Erythroblast (primary cell): Measurements from ENCODE around the gene CMSS1.

Experiments used
- DNase-seq, 2 experiments: peaks; one replicate each; lab custom pipeline; 2025; lab: John Stamatoyannopoulos, UW
- GATA1 ChIP-seq: IDR thresholded peaks from 2 replicates; pipeline ENCODE4 v1.6.1; 2011; ENCODE audit warnings: low read depth, mild to moderate bottlenecking, control low read depth, low read length, moderate library complexity
- POLR2A ChIP-seq: IDR thresholded peaks from 2 replicates; pipeline ENCODE4 v1.6.1; 2011; ENCODE audit warnings: mild to moderate bottlenecking, low read length

CMSS1 gene

DNA sequence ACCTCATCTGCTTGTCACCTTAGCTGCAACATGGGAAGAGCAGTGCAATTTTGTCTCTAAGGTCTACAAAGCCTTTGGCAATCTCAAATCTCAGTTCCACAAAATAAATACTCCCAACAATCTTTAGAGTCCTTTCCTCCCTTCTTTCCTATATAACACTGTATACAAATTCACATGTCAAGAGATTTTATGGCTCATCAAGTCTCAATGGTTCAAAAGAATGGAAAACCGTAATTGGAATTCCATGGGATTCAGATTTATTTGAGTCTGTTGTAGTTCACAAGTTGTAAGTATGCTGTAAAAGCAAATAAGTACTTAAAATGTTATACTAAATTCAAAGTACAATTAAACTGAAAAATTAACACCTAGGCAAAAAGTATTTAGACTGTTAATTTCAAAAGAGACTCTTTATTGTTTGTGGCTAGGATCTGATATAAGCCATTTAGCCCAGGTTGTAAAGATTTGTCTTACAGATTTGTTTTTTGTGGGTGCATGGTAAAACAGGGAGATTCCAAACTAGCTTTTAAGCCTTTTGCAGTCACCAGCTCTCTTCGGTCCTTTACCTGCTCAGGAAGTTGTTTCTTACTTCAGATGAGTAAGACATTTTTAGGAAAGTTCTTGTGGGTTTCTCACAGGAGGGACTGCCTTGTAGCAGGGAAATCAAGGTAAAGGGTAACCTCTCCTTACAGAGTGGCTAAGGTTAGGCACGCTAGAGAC is 50.1 kb downstream of the CMSS1 start:
- TF ChIP-seq POLR2A (no peak), GATA1 (no peak)
- no peak for DNase-seq

DNA sequence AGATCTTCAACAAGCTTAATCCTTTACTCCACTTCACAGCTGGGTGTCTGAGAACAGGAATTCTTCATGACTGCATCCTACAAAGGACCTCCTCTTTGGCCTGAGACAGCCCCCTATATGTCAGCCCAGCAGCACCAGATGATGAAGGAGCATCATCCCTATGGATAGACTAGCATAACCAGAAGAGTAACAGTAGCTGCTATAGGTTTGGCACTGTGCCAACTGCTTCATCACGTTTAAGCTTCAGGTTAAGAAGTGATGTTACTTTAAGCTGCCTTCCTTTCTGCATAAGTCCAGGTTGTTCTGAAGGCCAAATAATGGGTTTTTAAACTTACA is 50.6 kb downstream of the CMSS1 start:
- peak; percentile 40 to 70 for DNase-seq

DNA sequence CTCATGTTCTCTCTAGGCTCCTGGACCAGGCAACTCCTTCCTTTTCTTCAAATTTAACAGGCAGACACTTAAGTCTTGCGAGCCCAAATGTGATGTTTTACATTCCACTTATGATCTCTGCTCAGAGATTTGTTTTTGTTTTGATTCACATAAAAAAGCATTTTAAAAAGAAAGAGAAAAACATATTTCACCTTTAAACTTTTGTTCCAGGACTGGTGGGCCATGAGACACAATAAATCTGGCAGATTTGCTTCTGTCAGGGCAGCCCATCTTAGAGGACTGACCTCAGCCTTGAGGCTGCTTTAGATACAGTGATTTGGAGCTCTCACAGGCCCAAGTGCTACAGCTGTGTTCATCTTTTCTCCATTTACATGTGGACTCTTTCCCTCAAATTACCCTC is 52.0 kb downstream of the CMSS1 start:
- TF ChIP-seq GATA1 (no peak), POLR2A (no peak)

More for the DNA sequence above, 50.6 kb downstream of the CMSS1 start:
- TF ChIP-seq POLR2A: no peak
- no peak for TF ChIP-seq GATA1

DNA sequence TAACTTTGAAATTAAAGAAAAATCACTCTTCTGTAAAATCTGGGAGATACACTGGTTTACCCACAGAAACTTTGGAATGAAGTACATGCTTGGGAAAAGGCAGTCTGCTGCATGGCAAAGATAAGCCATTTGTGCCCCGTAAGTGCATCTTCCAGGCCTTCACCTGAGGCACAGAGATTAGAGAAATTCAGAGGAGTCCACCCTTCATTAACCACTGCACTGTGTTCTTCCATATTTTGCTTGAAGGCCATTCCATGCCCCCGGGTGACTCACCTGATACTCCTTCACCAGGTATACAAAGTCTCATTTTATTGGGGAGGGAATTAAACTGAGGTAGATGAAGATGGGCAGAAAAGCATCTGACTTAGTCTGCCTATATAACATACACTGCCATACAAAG is 53.0 kb downstream of the CMSS1 start:
- TF ChIP-seq POLR2A (no peak), GATA1 (no peak)
- no peak for DNase-seq

More for the DNA sequence above, 52.0 kb downstream of the CMSS1 start:
- no peak for DNase-seq

DNA sequence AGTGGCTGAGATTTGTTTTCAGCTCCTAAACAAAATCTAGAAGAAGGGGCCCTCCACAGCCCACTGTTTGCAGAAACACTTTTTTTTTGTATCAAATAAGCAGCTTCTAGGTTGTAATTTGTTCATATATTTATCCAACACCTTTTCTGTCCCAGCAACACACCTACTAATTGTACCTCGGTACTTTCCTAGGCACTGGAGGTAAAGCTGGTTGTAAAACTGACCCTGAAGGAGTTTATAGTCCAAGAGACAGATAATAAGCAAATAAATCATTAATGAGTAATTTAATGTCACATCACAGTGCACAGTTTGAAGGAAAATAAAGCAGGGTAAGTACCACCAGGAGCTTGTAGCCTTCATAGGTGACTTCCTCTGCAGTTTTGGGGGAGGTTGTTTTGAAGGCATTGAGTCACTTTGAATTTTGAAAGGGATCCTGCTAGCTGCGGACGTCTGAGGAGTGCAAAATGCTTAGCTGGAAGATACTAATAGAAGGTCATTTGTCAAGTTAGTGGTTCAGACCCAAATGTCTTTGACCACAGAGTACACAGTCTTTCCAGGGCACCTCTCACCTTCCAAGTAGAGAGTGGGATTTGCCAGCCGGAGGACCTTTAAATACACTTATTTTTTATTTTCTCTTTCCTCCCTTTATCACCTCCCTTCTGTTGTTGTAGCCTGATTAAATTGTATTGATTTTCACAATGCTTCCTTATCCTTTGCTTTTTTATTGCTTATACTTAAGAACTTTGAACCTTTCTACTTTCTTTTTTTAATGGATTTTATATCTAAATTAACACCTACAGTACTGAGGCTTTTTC is 53.8 kb downstream of the CMSS1 start:
- no peak for TF ChIP-seq GATA1
- TF ChIP-seq POLR2A: no peak
- DNase-seq: no peak

DNA sequence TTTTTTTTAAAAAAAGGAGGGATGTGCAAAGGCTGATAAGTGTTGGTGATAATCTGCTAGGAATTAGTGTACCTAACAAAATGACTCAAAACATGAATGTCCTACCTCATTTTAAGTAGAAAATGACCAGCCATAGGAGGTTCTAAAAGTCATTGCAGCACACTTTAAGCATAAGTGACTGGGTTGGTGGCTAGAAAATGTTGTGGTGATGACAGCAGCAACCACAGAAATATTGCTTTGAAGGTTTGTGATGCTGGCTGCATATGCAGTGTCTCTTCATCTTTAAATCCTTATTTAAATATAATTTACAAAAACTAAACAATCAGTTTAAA is 55.2 kb downstream of the CMSS1 start:
- TF ChIP-seq POLR2A (no peak), GATA1 (no peak)
- no peak for DNase-seq

DNA sequence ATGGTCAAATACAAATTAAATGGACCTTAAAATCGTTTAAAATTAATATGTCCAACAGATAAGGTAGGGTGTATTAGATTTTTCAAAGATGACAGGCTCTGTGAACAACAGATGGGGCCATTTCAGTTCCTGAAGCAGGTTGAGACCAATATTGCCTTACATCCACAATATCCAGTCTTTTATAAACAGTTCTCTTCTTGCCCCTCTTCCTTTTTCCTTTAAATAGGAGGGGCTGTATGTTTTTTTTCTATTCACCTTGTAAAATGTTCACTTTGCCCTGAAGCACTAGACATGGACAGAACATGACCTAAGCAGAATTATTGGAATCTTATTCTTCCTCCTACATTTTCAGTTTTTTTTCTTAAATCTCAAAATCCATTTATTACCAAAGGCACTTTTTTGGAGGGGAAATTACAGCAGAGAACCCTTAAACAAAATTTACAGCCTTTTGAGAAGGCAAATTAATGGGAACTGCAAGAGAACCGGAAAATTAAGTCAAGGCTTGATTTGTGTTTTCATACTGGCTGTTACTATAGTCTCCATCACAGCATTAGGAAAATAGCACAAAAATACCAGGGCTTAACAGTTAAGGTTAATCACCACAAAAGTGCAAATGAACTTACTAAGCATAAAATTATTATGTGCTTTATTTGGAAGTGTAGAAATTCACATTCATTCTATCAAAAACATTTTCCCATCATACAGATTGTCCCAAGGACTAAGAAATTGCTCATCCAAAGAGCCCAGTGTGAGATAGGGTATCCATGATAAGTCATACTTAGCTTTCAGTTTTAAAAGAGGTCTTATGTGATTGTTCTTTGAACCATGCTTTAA is 55.8 kb downstream of the CMSS1 start:
- TF ChIP-seq GATA1: no peak
- no peak for TF ChIP-seq POLR2A
- no peak for DNase-seq

DNA sequence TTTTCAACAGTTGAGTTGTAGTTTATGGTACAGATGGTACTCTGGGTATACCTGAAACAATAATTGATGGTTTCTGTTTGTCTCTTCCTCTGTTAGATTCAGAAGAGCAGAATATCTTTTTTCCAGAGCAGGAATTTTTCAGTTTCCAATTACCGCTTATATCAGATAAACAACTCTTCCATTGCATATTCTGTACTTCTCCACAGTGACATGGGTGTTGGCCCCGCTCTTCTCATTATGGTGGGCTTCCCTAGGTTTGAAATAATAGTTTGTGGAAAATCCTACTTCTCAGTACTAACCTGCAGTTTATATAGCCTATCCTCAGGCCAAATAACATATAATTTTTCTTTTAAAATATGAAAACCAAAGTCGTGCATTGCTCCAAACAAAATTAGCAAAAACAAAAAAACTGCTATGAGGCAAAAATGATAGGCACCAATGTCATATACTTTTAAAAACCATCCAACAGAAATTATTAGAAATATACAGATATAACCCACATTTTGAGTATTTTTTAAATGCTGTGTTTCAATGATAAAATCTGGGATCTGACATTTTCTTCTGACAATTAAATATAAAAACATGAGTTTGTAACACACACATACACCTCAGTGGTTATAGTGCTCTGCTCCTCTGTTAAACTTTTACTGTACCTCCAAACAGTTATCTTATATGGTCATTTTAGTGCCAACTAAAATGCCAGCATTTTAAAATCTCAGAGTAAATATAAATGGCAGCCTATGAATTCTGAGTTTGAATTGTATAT is 56.8 kb downstream of the CMSS1 start:
- no peak for DNase-seq
- no peak for TF ChIP-seq GATA1
- TF ChIP-seq POLR2A: no peak

DNA sequence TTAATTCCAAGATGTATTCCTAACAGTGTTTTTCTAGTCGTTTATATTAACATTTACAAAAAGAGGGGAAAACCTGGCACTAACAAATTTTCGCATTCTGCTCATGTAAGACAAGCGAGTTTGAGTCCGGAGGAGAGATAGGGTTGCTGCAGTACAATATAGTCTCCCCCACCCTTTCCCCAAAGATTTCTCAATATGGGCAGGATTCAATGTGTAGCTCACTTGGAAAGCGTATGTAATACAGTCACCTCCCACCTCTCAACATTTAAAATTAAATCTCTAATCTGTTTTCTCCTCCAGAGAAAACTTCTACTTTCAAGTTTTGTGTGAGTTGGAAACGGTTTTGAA is 57.9 kb downstream of the CMSS1 start:
- DNase-seq: peak; percentile 65 to 71
- TF ChIP-seq GATA1 (no peak), POLR2A (no peak)

DNA sequence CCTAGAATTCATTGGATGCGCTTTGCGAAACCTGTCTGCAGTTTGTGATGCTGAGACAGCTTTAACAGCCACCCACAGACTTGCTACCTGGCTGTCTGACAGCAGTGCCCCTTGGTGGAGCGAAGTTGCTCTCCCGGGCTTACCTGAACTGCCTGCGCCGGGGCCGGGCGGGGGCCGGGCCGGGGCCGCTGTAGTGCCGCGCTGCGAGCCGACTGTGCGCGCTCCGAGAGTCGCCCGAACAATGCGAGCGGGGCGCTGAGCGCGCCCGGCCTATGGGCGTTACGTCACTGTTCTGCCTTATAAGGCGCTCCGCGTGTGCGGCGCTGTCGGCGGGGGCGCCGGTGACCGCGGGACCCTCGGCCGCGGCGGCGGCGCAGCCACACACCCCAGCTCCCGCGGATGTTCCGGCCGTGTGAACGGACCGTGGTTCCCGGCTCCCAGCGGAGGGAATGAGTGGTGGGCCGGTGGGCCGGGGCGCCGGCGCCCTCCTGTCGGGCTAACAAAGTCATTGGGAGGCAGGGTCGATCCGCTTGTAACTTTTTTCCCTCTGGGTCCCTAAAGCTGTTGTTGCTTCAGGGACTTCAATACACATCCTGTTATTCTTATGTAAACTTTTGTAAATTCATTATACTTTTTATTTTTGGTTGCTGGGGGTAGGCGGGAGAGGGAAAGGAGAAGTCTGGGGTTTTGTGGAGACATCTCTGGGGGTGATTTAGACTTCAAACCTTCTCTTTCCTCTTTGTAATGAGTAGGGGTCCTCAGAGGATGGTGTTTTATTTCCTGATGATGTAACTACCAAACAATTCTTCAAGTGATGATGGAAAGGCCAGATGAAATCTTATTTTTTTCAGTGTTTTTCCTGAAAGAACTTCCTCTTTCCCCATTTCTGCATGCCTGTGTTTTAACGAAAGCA is 58.5 kb downstream of the CMSS1 start:
- DNase-seq: peak; percentile 83 to 86
- peak; percentile 44 for TF ChIP-seq POLR2A
- TF ChIP-seq GATA1: no peak

DNA sequence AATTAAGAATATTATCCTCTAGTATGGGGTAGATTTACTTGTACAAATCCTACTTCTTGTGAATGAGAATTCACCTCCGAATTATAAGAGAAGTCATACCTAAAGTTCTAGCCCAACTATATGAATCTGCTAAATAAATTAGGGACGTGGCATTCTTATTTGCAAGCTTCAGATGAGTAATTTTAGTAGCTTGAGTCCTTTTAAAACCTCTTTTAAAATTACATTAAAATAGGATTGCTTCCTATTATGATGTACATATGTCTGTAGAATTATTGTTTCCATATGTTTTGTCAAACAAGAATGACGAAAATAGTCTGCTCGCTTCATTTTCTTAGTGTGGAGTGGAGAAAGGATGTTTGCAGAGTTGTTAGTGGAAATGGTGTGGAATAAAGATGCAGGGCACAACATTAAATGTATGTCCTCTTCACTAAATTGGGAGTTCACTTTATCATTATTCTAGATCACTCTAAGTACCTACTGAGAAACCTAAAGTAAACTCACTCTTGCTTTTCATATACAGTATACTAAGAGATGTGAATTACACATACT is 59.4 kb downstream of the CMSS1 start:
- DNase-seq: peak in 1 of 2 experiments; percentile 23
- TF ChIP-seq POLR2A: no peak
- TF ChIP-seq GATA1: no peak

DNA sequence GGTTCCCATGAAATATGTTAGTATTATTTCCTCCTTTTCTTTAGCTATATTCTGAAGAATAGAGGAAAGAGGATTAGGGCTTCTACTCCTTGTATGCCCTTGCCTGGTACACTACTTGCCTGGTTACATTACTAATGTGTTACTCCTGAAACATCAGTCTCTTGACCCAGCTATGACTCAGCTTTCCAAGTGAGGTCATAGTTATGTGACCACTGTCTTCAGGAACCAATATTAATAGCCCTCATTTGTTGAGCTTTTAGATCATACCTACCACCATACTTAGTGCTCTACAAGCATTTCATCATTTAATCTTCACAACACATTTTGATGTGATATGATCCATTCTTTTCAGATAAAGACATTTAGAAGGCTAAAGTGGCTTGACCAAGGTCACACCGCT is 60.3 kb downstream of the CMSS1 start:
- TF ChIP-seq POLR2A (no peak), GATA1 (no peak)

DNA sequence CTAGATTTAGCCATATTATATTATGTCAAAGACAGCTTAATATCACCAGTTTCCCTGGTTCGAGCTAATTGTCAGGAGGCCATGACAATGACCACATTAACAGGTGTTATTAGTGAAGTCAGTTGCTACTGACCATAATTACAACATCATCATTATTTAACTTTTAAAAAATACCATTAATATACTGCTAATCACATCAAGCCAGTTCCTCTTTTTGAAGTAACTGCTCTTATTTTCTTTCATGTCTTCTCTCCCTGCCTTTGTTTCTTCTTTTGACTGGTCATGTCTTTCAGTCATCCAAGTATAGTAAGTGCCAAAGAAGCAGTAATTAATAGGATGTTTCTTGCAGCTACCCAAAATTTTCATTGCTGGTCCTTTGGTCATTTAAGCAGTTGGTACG is 61.6 kb downstream of the CMSS1 start:
- no peak for DNase-seq
- TF ChIP-seq GATA1: no peak
- no peak for TF ChIP-seq POLR2A

More for the DNA sequence above, 60.3 kb downstream of the CMSS1 start:
- peak; percentile 48 to 66 for DNase-seq
